DMS 273 (cell line): ENCODE measurements around the gene GABRG3.

Source experiments
- DNase-seq: peaks from one replicate; lab custom pipeline; 2025; ENCODE audit not compliant: unreplicated experiment; lab: John Stamatoyannopoulos, UW

Gene GABRG3

GRCh38 chr15:27396996-27397395, 426.0 kb downstream of the GABRG3 start:
- DNase-seq, result no peak

GRCh38 chr15:27398631-27399161, 427.7 kb downstream of the GABRG3 start:
- peak; percentile 73 for DNase-seq

GRCh38 chr15:27399241-27399640, 428.3 kb downstream of the GABRG3 start:
- peak; percentile 74 for DNase-seq

GRCh38 chr15:27401471-27401870, 430.5 kb downstream of the GABRG3 start:
- peak; percentile 15 for DNase-seq

GRCh38 chr15:27408428-27408827, 437.4 kb downstream of the GABRG3 start:
- DNase-seq, result peak; percentile 19

GRCh38 chr15:27410996-27411605, 440.1 kb downstream of the GABRG3 start:
- DNase-seq, result no peak

GRCh38 chr15:27412415-27412814, 441.4 kb downstream of the GABRG3 start:
- DNase-seq, result no peak

- DNase-seq, result no peak
These were observed 443.3 kb downstream of the GABRG3 start for GRCh38 chr15:27414168-27414870.

GRCh38 chr15:27418726-27419125, 447.7 kb downstream of the GABRG3 start:
- peak; percentile 56 for DNase-seq

GRCh38 chr15:27422997-27423396, 452.0 kb downstream of the GABRG3 start:
- DNase-seq, result no peak

GRCh38 chr15:27426805-27427204, 455.8 kb downstream of the GABRG3 start:
- DNase-seq, result peak; percentile 90

GRCh38 chr15:27427276-27427675, 456.3 kb downstream of the GABRG3 start:
- peak; percentile 82 for DNase-seq

- DNase-seq, result no peak
These were observed 457.2 kb downstream of the GABRG3 start for GRCh38 chr15:27428151-27428550.

- DNase-seq, result no peak
These were observed 458.6 kb downstream of the GABRG3 start for GRCh38 chr15:27429577-27429976.

- no peak for DNase-seq
These were observed 462.6 kb downstream of the GABRG3 start for GRCh38 chr15:27433604-27434003.

- DNase-seq, result no peak
These were observed 467.7 kb downstream of the GABRG3 start for GRCh38 chr15:27438403-27439375.

- no peak for DNase-seq
These were observed 470.1 kb downstream of the GABRG3 start for GRCh38 chr15:27441120-27441519.

GRCh38 chr15:27448234-27448633, 477.3 kb downstream of the GABRG3 start:
- DNase-seq, result no peak

- no peak for DNase-seq
These were observed 478.0 kb downstream of the GABRG3 start for GRCh38 chr15:27448986-27449385.

- DNase-seq, result no peak
These were observed 479.0 kb downstream of the GABRG3 start for GRCh38 chr15:27449941-27450340.
